ENCODE measurements around the gene OR51T1.

The OR51T1 gene

GRCh38 chr11:4863876-4864275, 17.8 kb upstream of the OR51T1 start:
- no peak for DNase-seq (ENCODE audit: low read depth)
- no peak for TF ChIP-seq CTCF (conservative IDR thresholded peaks at IDR 0.05; ENCODE audit: control insufficient read depth, insufficient read depth, low read depth, low read length)
- no peak overlapping the region for H3K4me3 ChIP-seq (ENCODE audit: control insufficient read depth, low read depth, low read length)

GRCh38 chr11:4865855-4866254, 15.8 kb upstream of the OR51T1 start:
- DNase-seq (ENCODE audit: low read depth): no peak
- H3K4me3 ChIP-seq (ENCODE audit: control insufficient read depth, low read depth, low read length): no peak overlapping the region
- TF ChIP-seq CTCF (conservative IDR thresholded peaks at IDR 0.05; ENCODE audit: control insufficient read depth, insufficient read depth, low read depth, low read length): no peak

GRCh38 chr11:4881188-4881587, 512 bp upstream of the OR51T1 start:
- no peak for TF ChIP-seq CTCF (conservative IDR thresholded peaks at IDR 0.05; ENCODE audit: control insufficient read depth, insufficient read depth, low read depth, low read length)
- DNase-seq (ENCODE audit: low read depth): no peak
- H3K4me3 ChIP-seq (ENCODE audit: control insufficient read depth, low read depth, low read length): no peak overlapping the region

- TF ChIP-seq CTCF (conservative IDR thresholded peaks at IDR 0.05; ENCODE audit: control insufficient read depth, insufficient read depth, low read depth, low read length): no peak
- DNase-seq (ENCODE audit: low read depth): no peak
- no peak overlapping the region for H3K4me3 ChIP-seq (ENCODE audit: control insufficient read depth, low read depth, low read length)
These were observed 843 bp downstream of the OR51T1 start for GRCh38 chr11:4882543-4882942.

GRCh38 chr11:4884361-4884760, 2.7 kb downstream of the OR51T1 start:
- no peak for TF ChIP-seq CTCF (conservative IDR thresholded peaks at IDR 0.05; ENCODE audit: control insufficient read depth, insufficient read depth, low read depth, low read length)
- H3K4me3 ChIP-seq (ENCODE audit: control insufficient read depth, low read depth, low read length): no peak overlapping the region
- no peak for DNase-seq (ENCODE audit: low read depth)

- no peak for DNase-seq (ENCODE audit: low read depth)
- TF ChIP-seq CTCF (conservative IDR thresholded peaks at IDR 0.05; ENCODE audit: control insufficient read depth, insufficient read depth, low read depth, low read length): no peak
- H3K4me3 ChIP-seq (ENCODE audit: control insufficient read depth, low read depth, low read length): no peak overlapping the region
These were observed 4.5 kb downstream of the OR51T1 start for GRCh38 chr11:4886186-4886585.

GRCh38 chr11:4887591-4887990, 5.9 kb downstream of the OR51T1 start:
- no peak overlapping the region for H3K4me3 ChIP-seq (ENCODE audit: control insufficient read depth, low read depth, low read length)
- no peak for TF ChIP-seq CTCF (conservative IDR thresholded peaks at IDR 0.05; ENCODE audit: control insufficient read depth, insufficient read depth, low read depth, low read length)
- no peak for DNase-seq (ENCODE audit: low read depth)
